GM19023 (cell line): ENCODE data around the gene LRPAP1.
"Not testable (repeated sequence)": the region's sequence is repeated elsewhere in the genome, so short reads cannot be mapped to it uniquely, and the experiment has no call there.

Experiments used
- ATAC-seq: cut with Tn5 transposase; IDR thresholded peaks from one replicate; pipeline ENCODE4 v1.9.1; 2021; ENCODE audit warnings: mild to moderate bottlenecking, moderate library complexity; ENCODE audit not compliant: unreplicated experiment

Gene LRPAP1

DNA sequence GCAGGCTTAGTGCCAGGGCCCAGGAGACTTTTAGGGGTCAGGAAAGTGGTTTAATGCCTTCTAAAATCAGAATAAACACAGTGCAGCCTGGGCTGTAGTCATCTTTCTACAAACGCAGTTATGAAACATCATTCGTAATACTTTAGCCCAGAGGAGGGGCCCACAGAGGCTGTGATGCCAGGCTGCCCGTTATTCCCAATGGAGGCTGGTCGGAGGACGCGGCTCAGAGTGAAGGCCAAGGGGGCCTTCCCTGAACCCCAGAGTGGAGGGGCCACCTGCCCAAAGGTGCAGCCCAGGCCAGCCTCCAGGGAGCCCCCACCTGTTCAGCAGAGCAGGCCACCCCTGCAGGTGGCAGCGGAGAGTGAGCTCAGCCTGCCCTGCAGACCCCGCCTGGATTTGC lies 29.9 kb upstream of the LRPAP1 start:
- ATAC-seq, result not testable (repeated sequence)

DNA sequence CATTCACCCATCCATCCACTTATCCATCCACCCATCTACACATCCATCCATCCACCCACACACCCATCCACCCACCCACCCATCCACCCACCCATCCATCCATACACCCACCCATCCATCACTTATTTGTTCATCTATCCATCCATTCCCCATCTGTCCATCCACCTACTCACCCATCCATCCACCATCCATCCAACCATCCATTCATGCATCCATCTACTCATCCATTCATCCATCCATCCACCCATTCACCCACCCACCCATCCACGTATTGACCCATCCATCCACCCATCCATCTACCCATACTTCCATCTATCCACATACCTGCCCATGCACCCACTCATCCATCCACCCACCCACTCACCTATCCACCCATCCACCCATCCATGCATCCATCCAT lies 28.2 kb upstream of the LRPAP1 start:
- ATAC-seq, result not testable (repeated sequence)

DNA sequence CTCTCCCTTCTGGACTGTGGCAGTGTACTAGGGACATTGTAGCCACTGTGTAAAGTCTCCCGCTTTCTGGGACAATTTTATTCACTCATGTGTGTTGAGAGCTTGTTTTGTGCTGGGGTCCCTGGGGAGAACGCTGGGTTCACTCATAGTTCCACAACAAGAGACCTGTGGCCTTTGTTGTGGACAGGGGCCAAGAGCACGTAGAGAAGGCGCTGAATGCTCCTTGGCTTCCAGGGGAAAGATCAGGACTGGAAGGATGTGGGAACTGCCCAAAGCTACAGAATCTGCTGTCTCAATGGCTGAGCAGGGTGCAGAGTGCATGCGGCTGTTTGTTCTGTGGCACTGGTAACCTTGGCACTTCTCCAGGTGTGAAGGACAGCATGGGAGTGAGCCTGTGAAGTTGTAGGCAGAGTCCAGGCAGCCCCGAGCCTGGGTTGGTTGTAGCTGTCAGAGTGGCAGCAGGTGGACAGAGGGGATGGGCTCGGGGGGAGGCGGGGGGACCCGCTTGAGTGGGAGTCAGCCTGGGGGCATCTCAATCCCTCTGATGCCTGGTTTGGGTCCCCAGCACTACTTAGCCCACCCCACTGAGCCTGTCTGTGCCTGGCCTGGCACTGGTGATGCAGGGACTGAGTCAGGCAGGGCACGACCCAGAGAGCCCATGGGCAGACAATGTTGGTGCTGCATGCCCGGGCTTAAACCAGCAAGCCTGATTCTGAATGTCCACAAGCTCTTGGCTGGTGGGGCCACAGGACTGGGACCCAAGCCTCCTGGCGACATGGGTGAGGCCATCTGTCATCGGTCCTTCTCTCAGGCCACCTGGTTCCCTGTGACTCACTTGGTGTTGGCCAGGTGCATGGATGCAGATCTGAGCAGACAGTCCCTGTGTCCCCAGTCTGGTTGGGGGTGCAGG lies 27.4 kb upstream of the LRPAP1 start:
- ATAC-seq, result not testable (repeated sequence)

DNA sequence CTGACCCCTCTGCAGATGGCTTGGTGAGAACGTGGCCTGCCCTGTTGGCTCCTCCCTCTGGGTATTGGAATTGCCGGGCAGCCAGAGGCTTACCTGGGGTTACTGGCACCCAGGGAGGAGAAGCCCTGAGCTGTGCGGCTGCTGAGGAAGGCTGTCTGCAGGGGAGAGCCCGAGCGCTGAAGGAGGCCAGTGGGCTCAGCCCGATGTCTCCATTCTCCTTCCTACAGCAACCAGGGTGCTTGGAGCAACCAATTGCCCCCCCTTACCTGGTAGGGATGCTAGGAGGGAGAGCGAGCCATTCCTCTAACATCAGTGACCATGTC lies 26.3 kb upstream of the LRPAP1 start:
- not testable (repeated sequence) for ATAC-seq

DNA sequence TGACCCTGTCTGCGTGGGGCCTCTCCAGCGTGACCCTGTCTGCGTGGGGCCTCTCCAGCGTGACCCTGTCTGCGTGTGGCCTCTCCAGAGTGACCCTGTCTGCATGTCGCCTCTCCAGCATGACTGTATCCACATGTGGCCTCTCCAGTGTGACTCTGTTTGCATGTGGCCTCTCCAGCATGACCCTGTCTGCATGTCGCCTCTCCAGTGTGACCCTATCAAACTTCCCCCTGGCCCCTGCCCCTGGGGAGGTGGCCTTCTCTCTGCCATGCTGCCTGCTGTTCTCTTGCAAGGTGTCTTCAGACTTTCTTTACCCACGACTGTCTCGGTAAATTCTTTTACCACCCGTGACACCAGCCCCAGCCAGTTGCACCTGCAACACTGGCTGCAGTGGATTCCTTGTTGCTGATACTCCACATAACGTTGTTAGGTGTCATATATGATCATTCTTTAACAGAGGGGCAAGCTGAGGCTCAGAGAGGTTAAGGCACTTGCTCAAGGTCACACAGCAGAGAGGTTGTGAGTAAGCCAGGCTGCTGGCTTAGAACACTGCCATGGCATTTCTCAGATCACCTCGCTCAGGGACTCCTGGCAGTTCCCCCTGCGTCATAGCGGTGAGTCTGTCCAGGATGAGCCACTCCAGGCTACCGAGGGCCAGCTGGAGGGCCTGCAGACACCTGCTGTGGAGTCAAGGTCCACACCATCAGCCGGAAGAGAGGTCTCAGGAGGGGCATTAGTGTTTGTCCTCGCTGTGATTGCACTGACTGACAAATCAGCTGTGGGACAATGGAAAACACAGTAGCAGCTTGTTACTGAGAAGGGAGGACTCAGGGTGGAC lies 25.7 kb upstream of the LRPAP1 start:
- ATAC-seq, result not testable (repeated sequence)

DNA sequence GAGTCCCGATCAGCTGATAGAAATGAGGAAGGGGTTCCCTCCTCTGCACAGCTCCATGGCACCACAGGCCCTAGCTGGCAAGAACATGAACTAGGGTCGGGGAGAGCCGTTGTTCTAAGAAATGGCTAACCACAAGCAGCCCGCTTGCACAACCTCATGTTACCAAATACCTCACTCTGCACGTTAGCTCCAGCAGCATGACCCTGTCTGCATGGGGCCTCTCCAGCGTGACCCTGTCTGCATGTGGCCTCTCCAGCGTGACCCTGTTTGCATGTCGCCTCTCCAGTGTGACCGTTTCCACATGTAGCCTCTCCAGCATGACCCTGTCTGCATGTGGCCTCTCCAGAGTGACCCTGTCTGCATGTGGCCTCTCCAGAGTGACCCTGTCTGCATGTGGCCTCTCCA lies 24.9 kb upstream of the LRPAP1 start:
- ATAC-seq, result not testable (repeated sequence)

DNA sequence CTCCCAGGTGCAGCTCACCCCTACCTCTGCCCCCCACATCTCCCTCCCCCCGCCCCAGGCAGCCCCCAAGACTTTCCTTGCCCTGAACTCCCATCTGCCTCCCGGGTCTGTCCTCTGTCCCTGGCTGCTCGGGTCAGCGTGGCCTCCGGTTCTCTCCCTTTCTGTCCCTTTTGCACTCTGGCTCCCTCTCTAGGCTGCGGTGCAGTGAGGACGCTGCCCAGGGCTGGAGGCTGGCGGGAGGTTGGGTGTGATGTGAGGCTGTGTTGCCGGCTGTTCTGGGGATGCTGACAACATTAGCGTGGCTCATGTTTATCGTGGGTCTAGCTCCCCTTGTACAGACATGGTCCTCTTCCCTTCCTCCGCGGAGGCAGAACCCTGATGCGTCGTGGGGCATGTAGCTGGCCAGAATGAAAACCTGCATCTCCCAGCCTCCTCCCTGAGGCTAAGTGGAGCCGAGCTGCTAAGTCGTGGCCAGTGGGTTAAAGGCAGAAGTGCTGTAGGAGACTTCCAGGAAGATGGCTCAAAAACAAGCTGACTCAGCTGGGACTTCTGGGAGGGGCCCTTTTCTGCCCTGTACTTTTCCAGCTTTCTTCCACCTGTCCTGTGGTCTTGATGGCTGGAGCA lies 24.1 kb upstream of the LRPAP1 start:
- not testable (repeated sequence) for ATAC-seq

DNA sequence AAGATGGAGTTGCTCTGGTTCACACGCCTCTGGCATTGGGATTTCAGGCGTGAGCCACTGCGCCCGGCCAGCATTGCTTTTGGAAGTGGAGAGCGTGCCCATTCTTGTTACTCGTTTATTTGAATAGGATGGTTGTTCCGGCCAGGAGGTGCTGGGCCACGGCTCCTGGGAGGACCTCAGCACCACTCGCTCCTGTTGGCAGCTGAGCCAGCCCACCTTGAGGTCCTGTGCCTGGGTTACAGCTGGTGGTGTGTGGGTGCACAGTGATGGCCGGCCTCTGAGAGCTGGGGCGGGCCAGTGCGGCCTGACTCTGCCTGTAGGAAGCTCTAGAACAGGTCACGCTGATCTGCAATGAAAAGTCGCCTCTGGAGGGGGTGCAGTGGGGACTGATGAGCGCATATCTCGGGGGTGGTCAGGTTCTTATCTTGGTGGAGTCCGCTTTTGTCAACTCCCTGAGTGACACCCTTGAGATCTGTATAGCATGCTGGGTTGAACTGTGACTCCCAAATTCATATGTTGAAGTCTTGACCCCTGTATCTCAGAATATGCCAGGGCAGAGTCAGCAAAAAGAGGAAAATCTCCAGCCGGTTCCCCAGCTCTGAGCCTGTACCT lies 23.3 kb upstream of the LRPAP1 start:
- ATAC-seq, result not testable (repeated sequence)

DNA sequence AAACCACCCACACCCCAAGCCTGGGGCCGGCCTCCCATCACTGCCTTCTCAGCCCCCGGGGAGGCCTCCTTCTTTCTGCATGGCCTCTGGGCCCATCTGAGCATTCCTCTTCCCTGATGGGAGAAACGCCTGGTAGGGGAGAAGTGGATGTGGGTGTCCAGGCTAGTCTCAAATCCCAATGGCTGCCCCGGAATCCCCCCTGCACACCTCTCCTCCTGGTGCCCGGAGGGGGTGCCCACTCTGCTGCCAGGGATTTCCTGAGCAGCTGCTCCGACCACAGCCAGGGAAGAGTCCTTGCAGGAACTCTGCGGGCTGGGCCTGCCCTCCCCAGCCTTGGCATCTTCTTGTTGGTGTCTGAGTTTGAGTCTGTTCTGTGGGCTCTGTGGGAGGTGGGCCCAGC lies 19.1 kb upstream of the LRPAP1 start:
- ATAC-seq, result not testable (repeated sequence)

DNA sequence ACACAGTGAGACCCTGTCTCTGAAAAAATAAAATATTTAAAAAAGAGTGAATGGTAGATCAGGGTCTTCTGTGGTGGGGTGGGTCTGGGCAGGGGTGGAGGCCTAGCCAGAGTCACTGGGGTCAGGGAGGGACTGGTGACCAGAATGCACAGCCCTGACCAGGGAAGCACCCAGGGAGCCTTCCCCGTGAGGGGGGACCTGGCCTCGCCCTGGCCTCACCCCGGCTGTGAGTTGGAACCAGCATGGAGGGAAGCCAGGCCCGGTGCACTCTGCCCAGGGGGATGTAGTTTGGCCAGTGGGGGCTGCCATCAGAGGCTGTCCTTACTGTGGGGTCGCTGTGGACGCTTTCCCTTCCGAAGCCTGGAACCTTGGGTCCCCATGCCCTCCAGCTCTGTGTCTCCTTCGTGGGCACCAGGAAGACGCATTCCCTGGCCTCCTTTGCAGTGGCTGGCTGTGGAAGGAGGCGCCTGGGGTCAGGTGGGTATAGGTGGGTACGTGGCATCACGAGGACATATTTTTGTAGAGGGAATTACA lies 18.6 kb upstream of the LRPAP1 start:
- not testable (repeated sequence) for ATAC-seq

DNA sequence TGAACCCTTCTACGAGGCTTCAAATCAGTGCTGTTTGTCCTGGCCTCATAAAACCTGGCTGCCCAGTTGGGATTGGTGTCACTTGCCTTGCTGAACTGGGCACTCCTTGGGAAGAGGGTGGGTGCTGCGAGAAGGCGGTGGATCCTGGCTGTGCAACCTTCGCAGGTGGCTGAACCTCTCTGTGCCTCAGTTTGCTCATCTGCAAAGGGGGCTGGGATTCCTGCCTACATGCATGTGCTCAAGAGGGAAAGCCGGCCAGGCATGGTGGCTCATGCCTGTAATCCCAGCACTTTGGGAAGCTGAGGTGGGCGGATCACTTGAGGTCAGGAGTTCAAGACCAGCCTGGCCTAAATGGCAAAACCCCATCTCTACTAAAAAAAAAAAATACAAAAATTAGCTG lies 17.8 kb upstream of the LRPAP1 start:
- not testable (repeated sequence) for ATAC-seq

DNA sequence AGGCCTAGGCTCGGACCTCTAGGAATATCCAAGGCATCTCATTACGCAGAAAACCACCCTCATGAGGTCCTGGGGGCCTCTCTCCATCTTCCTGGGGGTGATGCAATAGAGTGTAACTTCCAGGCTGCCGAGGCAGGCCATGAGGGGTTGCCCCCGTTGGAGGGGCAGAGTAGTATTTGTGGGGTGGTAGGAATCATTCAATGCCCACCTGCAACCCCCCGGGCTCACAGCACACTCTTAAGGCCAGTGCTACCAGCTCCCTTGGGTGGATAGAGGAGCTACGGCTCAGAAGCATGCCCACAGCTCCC lies 17.4 kb upstream of the LRPAP1 start:
- not testable (repeated sequence) for ATAC-seq

DNA sequence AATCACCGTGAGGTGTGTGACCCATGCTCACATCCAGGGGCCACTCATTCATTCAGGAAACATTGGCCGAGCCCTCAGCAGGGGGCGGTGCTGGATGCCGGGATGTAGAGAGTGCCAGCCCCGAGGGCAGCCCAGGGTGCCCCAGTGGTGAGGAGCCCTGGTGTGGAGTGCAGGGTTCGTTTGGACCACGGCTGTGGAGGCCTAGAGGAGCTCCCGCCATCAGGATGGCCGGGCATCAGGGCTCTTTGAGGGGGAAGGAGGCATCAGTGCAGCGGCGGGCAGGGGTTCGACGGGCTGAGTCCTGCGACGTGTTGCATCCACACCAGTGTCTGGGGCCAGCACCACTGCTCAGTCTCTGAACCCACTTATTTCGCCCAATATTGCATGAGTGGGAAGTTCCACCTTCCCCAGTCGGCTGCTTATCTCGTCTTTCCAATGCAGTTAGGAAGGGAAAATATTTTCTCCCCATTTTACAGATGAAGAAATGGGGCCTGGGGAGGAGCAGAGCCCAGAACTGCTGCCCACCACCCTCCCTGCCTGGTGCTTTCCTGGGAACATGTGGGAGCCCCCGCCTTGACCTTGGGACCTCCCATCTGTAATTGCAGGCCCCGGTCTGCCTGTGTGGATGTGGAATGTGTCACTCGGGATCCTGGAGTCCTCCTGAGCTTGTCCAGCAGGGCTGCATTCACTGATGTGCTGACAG lies 16.9 kb upstream of the LRPAP1 start:
- ATAC-seq, result not testable (repeated sequence)

DNA sequence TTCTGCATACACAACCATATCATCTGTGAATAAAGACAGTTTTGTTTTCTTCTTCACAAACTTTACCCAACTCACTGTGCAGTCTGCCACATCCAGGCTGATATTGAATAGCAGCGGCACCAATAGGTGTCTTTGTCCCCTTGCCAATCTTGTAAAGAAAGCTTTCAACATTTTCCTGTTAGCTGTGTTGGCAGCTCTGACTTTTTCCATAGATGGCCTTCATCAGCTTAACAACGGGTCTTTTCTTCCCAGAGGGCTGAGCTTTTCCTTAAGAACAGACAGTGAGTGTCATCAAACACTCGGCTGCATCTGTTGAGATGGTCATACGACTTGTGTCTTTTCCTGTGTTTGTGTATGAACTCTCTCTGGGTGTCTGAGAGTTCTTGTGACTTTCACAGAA lies 14.5 kb upstream of the LRPAP1 start:
- not testable (repeated sequence) for ATAC-seq

DNA sequence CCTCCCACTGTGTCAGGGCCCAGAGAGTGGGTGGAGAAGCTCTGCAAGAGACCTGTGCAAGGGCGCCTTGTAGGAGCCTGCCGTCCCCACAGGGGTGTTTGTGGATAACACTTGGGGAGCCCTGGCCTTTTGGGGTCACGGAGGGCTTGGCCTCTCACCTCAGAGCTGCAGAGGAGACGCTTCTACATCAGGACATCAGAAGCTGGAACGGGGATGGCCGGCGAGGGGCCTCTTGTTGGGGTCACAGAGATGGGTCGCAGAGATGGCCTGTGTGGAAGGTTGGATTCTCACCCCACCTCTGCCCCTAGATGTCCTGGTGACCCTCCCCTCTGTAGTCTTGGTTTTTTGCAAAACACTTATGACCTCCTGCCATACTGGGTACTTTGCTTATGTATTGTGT lies 13.1 kb upstream of the LRPAP1 start:
- not testable (repeated sequence) for ATAC-seq

DNA sequence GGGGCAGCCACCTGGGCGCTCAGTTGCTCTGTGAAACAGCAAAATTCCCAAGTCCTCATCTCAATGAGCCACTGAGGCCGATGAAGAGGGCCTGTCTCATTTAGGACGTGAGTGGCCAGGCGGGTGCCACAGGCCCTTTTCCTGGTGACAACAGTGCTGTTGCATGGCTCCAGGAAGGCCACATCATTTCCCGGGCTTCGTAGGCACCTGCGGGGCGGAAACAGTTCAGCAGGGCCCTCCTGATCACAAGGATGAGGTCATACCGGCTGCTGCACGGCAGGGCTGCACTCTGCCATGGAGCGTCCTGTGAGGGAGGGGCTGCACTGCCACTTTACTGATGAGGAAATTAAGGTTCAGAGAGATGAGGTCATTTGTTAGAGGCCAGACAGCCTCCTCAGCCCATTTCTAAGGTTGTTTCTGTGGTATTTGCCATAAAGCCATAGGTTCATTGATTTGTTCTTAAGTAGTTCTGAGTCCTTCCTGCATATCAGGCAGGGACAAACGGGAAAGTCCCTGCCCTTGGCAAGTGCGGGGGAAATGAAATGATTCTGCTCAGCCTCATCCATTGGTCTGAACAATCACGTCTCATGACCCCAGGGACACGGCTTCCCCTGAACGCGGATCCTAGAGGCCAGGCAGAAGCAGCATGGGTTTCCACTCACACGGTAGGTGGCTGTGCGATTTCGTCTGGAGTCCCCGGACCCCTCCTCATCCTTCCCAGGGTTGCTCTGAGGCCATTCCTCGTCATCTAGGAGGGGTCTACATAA lies 12.2 kb upstream of the LRPAP1 start:
- not testable (repeated sequence) for ATAC-seq

DNA sequence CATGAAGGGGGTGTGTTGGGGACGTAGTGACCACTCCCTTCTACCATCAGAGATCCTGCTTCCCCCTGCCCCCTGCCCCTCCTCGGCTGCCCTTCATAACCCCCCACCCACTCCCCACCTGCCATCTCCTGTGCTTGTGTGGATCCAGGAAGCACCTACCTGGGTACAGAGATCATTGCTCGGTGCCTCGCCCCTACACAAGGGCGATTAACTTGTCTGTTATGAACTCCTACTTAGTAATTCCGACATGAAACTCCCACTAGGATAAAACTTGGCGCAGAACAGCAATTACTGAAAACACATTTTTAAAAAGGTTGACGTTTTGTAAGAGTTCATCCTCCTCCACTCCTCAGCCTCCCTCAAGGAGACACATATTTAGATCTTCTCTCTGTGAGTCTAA lies 11.2 kb upstream of the LRPAP1 start:
- not testable (repeated sequence) for ATAC-seq

DNA sequence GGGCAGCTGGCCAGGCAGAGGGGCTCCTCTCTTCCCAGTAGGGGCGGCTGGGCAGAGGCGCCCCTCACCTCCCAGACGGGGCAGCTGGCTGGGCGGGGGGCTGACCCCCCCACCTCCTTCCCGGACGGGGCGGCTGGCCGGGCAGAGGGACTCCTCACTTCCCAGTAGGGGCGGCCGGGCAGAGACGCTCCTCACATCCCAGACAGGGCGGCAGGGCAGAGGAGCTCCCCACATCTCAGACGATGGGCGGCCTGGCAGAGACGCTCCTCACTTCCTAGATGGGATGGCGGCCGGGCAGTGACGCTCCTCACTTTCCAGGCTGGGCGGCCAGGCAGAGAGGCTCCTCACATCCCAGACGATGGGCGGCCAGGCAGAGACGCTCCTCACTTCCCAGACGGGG lies 6.7 kb upstream of the LRPAP1 start:
- ATAC-seq, result not testable (repeated sequence)

DNA sequence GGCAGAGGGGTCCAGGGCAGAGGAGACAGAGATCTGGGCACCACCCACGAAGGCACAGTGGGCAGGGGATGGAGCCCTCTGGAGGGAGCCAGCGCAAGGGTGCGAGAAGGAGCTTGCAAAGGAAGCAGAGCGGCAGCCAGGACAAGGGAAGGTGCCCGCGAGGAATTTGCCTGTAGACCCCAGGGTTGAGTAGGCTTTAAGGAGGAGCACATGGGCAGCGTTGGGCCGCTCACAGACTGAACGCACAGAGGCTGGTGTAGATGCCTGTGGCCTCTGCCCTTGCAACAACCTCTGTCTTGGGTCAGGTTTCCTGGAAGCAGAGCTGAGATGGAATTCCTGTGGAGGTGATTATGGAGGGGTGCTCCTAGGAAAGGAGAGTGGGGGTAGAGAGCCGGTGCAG lies 3.6 kb upstream of the LRPAP1 start:
- not testable (repeated sequence) for ATAC-seq

DNA sequence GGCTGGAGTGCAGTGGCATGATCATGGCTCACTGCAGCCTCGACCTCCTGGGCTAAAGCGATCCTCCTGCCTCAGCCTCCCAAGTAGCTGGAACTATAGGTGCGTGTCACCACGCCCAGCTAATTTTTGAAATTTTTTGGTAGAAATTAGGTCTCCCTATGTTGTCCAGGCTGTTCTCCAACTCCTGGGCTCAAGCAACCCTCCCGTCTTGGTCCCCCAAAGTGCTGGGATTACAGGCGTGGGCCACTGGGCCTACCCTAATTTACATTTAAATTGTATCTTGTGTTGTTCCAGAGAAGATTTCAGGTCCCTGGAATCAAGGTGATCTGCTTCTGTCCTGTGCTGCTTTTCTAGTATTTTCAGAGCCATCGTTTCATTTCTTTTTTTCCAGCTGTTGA lies 1.2 kb upstream of the LRPAP1 start:
- no peak for ATAC-seq
